Tibial artery (tissue), 4 donors: ENCODE measurements around the gene DNASE1L2.

Experiments
- DNase-seq, 2 donors: peaks; one replicate each; pipeline ENCODE4 v3.0.0-alpha.2; 2019
- H3K27ac ChIP-seq, 2 donors: fragments of 200-600 bp; sonication (generic) in 1 of 2; 1 replicate in 1 of 2; 2 replicates in 1 of 2; pipeline ENCODE4 v1.5.1; 2018 to 2019; ENCODE audit warnings: mild to moderate bottlenecking in 1 of 2
- H3K27me3 ChIP-seq, 2 donors: fragments of 200-600 bp; sonication (generic) in 1 of 2; one replicate each; pipeline versions ENCODE4 v1.5.1 to v1.6.0; 2016 to 2019
- H3K36me3 ChIP-seq, 3 donors: fragments of 200-600 bp; sonication (generic) in 2 of 3; one replicate each; pipeline ENCODE4 v1.5.1; 2016 to 2019; ENCODE audit warnings: mild to moderate bottlenecking in 2 of 3
- H3K4me1 ChIP-seq, 4 donors: fragments of 200-600 bp; sonication (generic) in 2 of 4; 1 replicate in 3 of 4; 2 replicates in 1 of 4; pipeline ENCODE4 v1.5.1; 2016 to 2019
- H3K4me3 ChIP-seq, 2 donors: fragments of 200-600 bp; sonication (generic) in 1 of 2; 1 replicate in 1 of 2; 2 replicates in 1 of 2; pipeline ENCODE4 v1.5.1; 2018 to 2019; ENCODE audit warnings: mild to moderate bottlenecking in 2 of 2
- H3K9me3 ChIP-seq, 3 donors: fragments of 200-600 bp; sonication (generic) in 1 of 3; one replicate each; pipeline ENCODE4 v1.5.1; 2016 to 2019
- CTCF ChIP-seq, 2 experiments: fragments of 200-600 bp in 1 of 2; fragments of 450-650 bp in 1 of 2; IDR thresholded peaks; one replicate each; pipeline ENCODE4 v1.5.1; 2017 to 2019; ENCODE audit warnings: antibody characterized with exemption in 2 of 2, mild to moderate bottlenecking in 1 of 2, moderate library complexity in 1 of 2
- intact Hi-C: fragments of 100-400 bp; cut with DNase I; formaldehyde crosslinking; loops from one replicate; pipeline ENCODE4 v1.15.0; 2023; ENCODE audit warnings: low total_unique reads

Gene DNASE1L2, protein sequence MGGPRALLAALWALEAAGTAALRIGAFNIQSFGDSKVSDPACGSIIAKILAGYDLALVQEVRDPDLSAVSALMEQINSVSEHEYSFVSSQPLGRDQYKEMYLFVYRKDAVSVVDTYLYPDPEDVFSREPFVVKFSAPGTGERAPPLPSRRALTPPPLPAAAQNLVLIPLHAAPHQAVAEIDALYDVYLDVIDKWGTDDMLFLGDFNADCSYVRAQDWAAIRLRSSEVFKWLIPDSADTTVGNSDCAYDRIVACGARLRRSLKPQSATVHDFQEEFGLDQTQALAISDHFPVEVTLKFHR

DNA sequence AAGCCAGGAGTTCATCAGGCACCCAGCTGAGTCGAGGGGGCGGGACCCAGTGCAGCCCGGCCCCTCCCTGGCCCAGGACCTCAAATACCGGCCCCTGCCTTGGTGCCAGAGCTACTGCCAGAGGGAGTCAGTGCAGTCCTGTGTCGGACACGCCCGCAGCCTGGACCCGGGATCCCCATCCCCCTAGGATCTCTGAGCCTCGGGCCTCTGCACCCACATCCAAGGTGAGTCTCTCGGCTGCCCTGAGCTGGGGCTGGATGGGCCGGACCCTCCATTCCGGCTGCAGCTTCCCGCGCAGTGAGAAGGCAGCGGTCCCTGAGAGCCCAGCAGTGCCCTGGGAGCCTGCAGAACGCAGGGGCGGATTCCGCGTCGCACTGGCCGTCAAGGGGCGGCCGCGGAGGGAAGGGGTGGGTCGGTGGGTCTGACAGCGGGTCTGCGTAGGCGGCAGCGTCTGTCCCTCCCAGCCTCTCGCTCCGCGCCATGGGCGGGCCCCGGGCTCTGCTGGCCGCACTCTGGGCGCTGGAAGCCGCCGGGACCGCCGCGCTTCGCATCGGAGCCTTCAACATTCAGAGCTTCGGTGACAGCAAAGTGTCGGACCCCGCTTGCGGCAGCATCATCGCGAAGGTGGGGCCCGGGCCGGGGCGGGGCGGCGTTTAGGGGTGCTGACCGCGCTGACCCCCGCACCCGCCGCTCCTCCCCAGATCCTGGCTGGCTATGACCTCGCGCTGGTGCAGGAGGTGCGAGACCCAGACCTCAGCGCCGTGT is at the start of gene DNASE1L2:
DNASE1L2 (plus strand) TSS at position 108 of the 765 bp plus-strand sequence; CDS start at position 481, 373 bp downstream.
- H3K27me3 ChIP-seq: peaks cover 0 to 19% of the 10 kb centered on the region in 2 donors
- no peak for TF ChIP-seq CTCF (IDR thresholded peaks at IDR 0.05)
- H3K36me3 ChIP-seq: peaks cover 40 to 69% (median 43%) of the 10 kb centered on the region in 3 donors
- no peak for DNase-seq
- intact Hi-C loops: no loop called here
- peak within 1 kb of the TSS in 1 of 2 donors; percentile 25 for H3K4me3 ChIP-seq
- H3K9me3 ChIP-seq: no peaks in the 10 kb centered on the region
- no peak within 1 kb of the TSS for H3K27ac ChIP-seq
- H3K4me1 ChIP-seq: peaks cover 7 to 21% (median 21%) of the 10 kb centered on the region in 4 donors

- TF ChIP-seq CTCF (IDR thresholded peaks at IDR 0.05): no peak
- Histone ChIP-seq H3K27me3 (peaks cover 0 to 5% of the 10 kb centered on the region in 2 donors), H3K9me3 (no peaks in the 10 kb centered on the region), H3K4me1 (no peaks in the 10 kb centered on the region), H3K4me3 (no peak overlapping the region), H3K27ac (no peak overlapping the region), H3K36me3 (no peaks in the 10 kb centered on the region)
- intact Hi-C loops: no loop called here
- no peak for DNase-seq
Measured at GRCh38 chr16:2186505-2186904, 49.7 kb upstream of the DNASE1L2 start.

GRCh38 chr16:2187212-2187611 is 49.0 kb upstream of the DNASE1L2 start:
- H3K36me3 ChIP-seq: no peaks in the 10 kb centered on the region
- TF ChIP-seq CTCF (IDR thresholded peaks at IDR 0.05): no peak
- no peak for DNase-seq
- no peak overlapping the region for H3K4me3 ChIP-seq
- H3K4me1 ChIP-seq: no peaks in the 10 kb centered on the region
- intact Hi-C loops: no loop called here
- peaks cover 0 to 5% of the 10 kb centered on the region in 2 donors for H3K27me3 ChIP-seq
- no peaks in the 10 kb centered on the region for H3K9me3 ChIP-seq
- no peak overlapping the region for H3K27ac ChIP-seq

DNA sequence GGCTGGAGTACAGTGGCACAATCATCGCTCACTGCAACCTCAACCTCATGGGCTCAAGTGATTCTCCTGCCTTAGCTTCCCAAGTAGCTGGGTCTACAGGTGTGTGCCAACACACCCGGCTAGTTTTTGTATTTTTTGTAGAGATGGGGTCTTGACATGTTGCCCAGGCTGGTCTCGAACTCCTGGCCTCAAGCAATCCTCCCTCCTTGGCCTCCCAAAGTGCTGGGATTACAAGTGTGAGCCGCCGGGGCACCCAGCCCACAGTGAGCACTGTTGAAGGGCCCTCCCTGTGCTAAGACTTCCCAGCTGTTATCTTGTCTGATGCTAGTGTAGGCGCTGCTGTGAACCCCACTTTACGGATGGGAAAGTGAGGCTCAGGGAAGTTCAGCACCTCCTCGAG is 47.8 kb upstream of the DNASE1L2 start:
- DNase-seq: no peak
- TF ChIP-seq CTCF (IDR thresholded peaks at IDR 0.05): no peak
- H3K27me3 ChIP-seq: peaks cover 0 to 16% of the 10 kb centered on the region in 2 donors
- no peaks in the 10 kb centered on the region for H3K9me3 ChIP-seq
- no peaks in the 10 kb centered on the region for H3K4me1 ChIP-seq
- intact Hi-C loops: no loop called here
- H3K27ac ChIP-seq: no peak overlapping the region
- no peaks in the 10 kb centered on the region for H3K36me3 ChIP-seq
- no peak overlapping the region for H3K4me3 ChIP-seq

GRCh38 chr16:2189252-2189893 is 46.9 kb upstream of the DNASE1L2 start:
- no peak for TF ChIP-seq CTCF (IDR thresholded peaks at IDR 0.05)
- Histone ChIP-seq H3K4me3 (no peak overlapping the region), H3K9me3 (no peaks in the 10 kb centered on the region), H3K27ac (no peak overlapping the region), H3K27me3 (peaks cover 0 to 26% of the 10 kb centered on the region in 2 donors), H3K4me1 (no peaks in the 10 kb centered on the region), H3K36me3 (no peaks in the 10 kb centered on the region)
- DNase-seq: no peak
- intact Hi-C loops: no loop called here
